Measurements from ENCODE around the gene CEP170B. TPM values are rescaled to one million over a fixed set of nuclear protein-coding genes. Genes with fewer than 3 reads are reported as not detected.

The CEP170B gene
- total and polyA plus RNA-seq, 2 donors from 2014 or later, result 8.1 to 42.4 TPM

DNA sequence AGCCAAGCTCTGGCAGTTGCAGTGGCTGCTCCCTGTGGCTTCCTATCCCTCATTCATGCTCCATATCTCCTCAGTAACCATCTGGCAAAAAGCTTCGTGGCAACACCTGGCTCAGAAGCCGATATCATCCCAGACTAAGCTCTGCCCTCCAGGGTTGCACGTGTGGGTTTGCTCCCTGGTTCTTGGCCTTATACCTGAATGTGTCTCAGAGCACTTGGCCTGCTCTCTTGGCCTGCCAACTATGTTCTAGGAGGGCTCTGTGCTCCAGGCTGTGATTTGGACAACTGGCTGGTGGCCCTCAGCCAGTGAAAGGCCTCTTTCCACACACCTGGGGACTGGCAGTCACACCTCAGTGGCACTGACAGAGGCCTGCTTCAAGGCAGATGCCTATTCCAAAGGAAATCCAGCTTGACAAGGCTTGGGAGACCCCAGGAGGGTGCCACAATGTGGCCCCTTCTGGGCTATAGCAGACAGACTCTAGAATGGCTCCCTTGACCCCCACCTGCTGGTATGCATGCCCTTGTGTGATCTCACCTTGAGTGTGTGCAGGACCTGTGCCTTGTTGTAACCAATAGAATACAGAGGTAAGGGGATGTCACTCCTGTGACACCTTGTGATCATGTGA lies 70.1 kb downstream of the CEP170B start:
- no peak for TF ChIP-seq CTCF (IDR thresholded peaks at IDR 0.05; ENCODE audit: borderline replicate concordance, extremely low read depth, insufficient read depth)
- Histone ChIP-seq H3K9me3 (ENCODE audit: control insufficient read depth in 2 of 3, insufficient read depth in 1 of 3, low read length in 3 of 3) (no peaks in the 10 kb centered on the region), H3K9ac (ENCODE audit: low read length in 3 of 3) (no peak overlapping the region), H3K27me3 (ENCODE audit: control insufficient read depth, insufficient read depth, low read length) (no peaks in the 10 kb centered on the region), H3K4me1 (ENCODE audit: control insufficient read depth in 2 of 3, insufficient read depth in 2 of 3, low read depth in 1 of 3, low read length in 3 of 3) (peaks cover 0 to 2% (median 0%) of the 10 kb centered on the region in 3 donors), H3K27ac (ENCODE audit: low read depth in 2 of 2, low read length in 2 of 2) (no peak overlapping the region), H3K4me3 (ENCODE audit: low read length in 3 of 3) (no peak overlapping the region), H3K36me3 (ENCODE audit: control insufficient read depth in 2 of 3, insufficient read depth in 3 of 3, low read length in 3 of 3) (no peaks in the 10 kb centered on the region)
- intact Hi-C loops (cut with DNase I), result no loop called here
- DNase-seq (peak in 1 of 5 donors; percentile 26), FAIRE-seq (no peak)

DNA sequence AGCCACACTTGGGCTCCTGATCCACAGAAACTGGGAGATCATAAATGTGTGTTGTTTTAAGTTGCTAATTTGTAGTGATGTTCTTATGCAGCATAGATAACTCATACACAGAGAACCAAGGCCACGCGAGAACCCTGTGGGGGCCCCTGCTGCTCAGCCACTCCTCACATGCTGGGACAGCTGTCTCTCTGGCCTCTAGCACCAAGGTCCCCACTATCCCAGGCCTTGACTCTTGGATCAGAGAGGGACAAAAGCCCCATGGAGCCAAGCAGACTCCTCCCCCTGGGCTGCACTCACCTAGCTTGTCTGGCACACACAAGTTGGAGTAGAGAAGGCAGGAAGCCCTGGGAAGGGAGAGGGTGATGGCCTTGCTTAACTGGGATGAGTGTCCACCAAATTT lies 70.9 kb downstream of the CEP170B start:
- H3K27me3 ChIP-seq (ENCODE audit: control insufficient read depth, insufficient read depth, low read length), result no peaks in the 10 kb centered on the region
- intact Hi-C loops (cut with DNase I), result no loop called here
- peaks cover 0 to 2% (median 0%) of the 10 kb centered on the region in 3 donors for H3K4me1 ChIP-seq (ENCODE audit: control insufficient read depth in 2 of 3, insufficient read depth in 2 of 3, low read depth in 1 of 3, low read length in 3 of 3)
- no peaks in the 10 kb centered on the region for H3K9me3 ChIP-seq (ENCODE audit: control insufficient read depth in 2 of 3, insufficient read depth in 1 of 3, low read length in 3 of 3)
- no peak for TF ChIP-seq CTCF (IDR thresholded peaks at IDR 0.05; ENCODE audit: borderline replicate concordance, extremely low read depth, insufficient read depth)
- no peak for FAIRE-seq
- no peak for DNase-seq
- H3K36me3 ChIP-seq (ENCODE audit: control insufficient read depth in 2 of 3, insufficient read depth in 3 of 3, low read length in 3 of 3), result no peaks in the 10 kb centered on the region
- H3K9ac ChIP-seq (ENCODE audit: low read length in 3 of 3), result no peak overlapping the region
- no peak overlapping the region for H3K4me3 ChIP-seq (ENCODE audit: low read length in 3 of 3)
- H3K27ac ChIP-seq (ENCODE audit: low read depth in 2 of 2, low read length in 2 of 2), result no peak overlapping the region

DNA sequence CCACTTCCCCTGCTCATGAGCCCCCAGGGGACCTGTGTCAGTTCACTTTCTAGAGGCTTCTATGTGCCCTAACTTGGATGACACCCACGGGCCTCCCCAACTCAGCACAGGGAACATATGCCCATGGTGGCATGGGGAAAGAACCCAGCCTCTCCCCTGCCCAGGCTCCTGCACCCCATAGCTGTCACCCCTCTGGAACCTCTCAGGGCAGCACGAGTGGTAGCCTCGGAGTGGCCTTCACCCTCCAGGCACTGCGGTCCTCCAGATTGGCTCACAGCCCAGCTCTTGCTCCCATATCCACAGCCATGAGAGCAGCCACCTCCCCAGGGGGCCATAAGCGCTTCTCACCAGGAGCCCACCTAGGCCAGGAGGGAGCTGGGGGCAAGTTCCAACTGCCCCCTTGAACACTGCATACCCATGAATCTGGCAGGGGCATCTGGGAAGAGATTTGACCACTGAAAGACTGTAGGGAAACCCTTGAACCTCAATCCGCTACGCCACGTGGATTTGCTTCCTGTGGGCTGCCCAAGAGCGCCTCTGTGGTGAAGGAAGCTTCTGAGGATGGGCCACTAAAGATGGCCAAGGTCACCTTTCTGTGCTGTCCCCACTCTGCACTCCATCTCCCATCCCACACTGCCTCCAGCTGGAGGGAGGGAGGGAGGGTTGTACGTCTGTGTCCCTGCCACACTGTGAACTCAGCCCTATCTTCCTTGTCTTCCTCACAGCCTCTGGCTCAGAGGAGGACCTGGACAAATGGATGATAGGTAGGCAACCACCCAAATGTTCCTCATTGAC lies 71.5 kb downstream of the CEP170B start:
- Histone ChIP-seq H3K9ac (ENCODE audit: low read length in 3 of 3) (no peak overlapping the region), H3K27me3 (ENCODE audit: control insufficient read depth, insufficient read depth, low read length) (no peaks in the 10 kb centered on the region), H3K4me1 (ENCODE audit: control insufficient read depth in 2 of 3, insufficient read depth in 2 of 3, low read depth in 1 of 3, low read length in 3 of 3) (peaks cover 0 to 2% (median 0%) of the 10 kb centered on the region in 3 donors), H3K4me3 (ENCODE audit: low read length in 3 of 3) (no peak overlapping the region), H3K27ac (ENCODE audit: low read depth in 2 of 2, low read length in 2 of 2) (no peak overlapping the region), H3K9me3 (ENCODE audit: control insufficient read depth in 2 of 3, insufficient read depth in 1 of 3, low read length in 3 of 3) (no peaks in the 10 kb centered on the region), H3K36me3 (ENCODE audit: control insufficient read depth in 2 of 3, insufficient read depth in 3 of 3, low read length in 3 of 3) (no peaks in the 10 kb centered on the region)
- DNase-seq (no peak), FAIRE-seq (no peak)
- TF ChIP-seq CTCF (IDR thresholded peaks at IDR 0.05; ENCODE audit: borderline replicate concordance, extremely low read depth, insufficient read depth), result no peak
- intact Hi-C loops (cut with DNase I), result no loop called here
